ENCODE measurements around the gene RELA. TPM values are rescaled to one million over a fixed set of nuclear protein-coding genes. Genes with fewer than 3 reads are reported as not detected.
A peak's percentile ranks its signal among the peaks of the same experiment; 100 is the strongest.

The RELA gene
- total and polyA plus RNA-seq, 2 of the 13 experiments (the other 11 are each of a cell fraction or from before 2014, with no cell fraction given), result 21.4 to 40.5 TPM

DNA sequence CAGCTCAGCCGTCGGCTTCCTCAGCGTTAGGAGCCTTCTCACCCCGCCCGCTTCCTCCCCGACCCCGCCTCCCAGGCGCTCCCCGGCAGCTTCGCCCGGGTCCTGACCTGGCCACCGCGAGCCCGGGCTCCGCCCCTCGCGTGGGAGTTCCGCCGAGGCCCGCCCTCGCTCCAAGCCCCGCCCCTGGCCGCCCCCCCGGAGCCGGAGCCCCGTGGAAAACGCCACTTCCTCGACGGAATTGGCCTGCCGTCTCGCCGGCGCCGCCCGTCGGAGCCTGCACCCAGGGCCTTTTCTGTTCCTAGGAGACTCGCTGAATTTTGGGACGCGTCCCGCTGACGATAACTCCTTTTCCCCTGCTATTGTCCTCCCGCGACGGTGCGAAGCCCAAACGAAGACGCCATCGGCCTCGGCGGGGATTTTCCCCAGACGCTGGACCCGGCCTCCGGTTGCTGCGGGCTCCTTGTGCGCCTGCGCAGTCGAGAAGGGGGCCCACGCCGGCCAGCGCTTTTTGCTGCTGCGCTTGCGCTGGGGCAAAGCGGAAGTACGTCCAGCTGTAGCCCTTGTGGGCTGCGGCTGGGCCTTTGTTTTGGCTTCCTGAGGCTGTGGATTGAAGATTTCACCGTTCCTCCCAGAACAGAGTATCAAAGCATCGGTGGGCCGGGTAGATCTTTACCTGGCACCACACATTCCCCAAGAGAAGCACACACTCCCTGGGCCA lies 10.0 kb downstream of the RELA start (continued):
- TF ChIP-seq ZNF609 (CRISPR knock-in tag; IDR thresholded peaks at IDR 0.05; ENCODE audit: borderline replicate concordance) (0 out of 2 replicates have a peak, but pooled peaks have one; percentile 28), MEIS1 (CRISPR knock-in tag; IDR thresholded peaks at IDR 0.05; ENCODE audit: borderline replicate concordance) (0 out of 2 replicates have a peak, but pooled peaks have one; percentile 34), ZNF430 (CRISPR knock-in tag; IDR thresholded peaks at IDR 0.05) (peak; percentile 84; the same call in 1 of the 2 replicates), ZFP82 (CRISPR knock-in tag; IDR thresholded peaks at IDR 0.05; ENCODE audit: borderline replicate concordance) (peak; percentile 90; the same call in 1 of the 2 replicates), MLXIP (CRISPR knock-in tag; IDR thresholded peaks at IDR 0.05; ENCODE audit: borderline replicate concordance) (no peak), ZNF75D (CRISPR knock-in tag; IDR thresholded peaks at IDR 0.05; ENCODE audit: borderline replicate concordance) (no peak), CENPT (CRISPR knock-in tag; IDR thresholded peaks at IDR 0.05; ENCODE audit: low read depth) (peak; percentile 40; the same call in 1 of the 2 replicates), ARHGAP35 (CRISPR knock-in tag; IDR thresholded peaks at IDR 0.05; ENCODE audit: borderline replicate concordance) (peak; percentile 63; the same call in 1 of the 2 replicates), ZNF639 (CRISPR knock-in tag; conservative IDR thresholded peaks at IDR 0.05) (peak; percentile 53; the same call in 1 of the 2 replicates), NONO (IDR thresholded peaks at IDR 0.05) (no peak), NONO (CRISPR knock-in tag; conservative IDR thresholded peaks at IDR 0.05) (peak; percentile 70), ZNF605 (CRISPR knock-in tag; IDR thresholded peaks at IDR 0.05) (peak; percentile 85; the same call in 1 of the 2 replicates), SAP130 (CRISPR knock-in tag; IDR thresholded peaks at IDR 0.05; ENCODE audit: low read depth) (peak; percentile 65), SSRP1 (CRISPR knock-in tag; IDR thresholded peaks at IDR 0.05) (0 out of 2 replicates have a peak, but pooled peaks have one; percentile 55)
- TF ChIP-seq, protein P1, sequence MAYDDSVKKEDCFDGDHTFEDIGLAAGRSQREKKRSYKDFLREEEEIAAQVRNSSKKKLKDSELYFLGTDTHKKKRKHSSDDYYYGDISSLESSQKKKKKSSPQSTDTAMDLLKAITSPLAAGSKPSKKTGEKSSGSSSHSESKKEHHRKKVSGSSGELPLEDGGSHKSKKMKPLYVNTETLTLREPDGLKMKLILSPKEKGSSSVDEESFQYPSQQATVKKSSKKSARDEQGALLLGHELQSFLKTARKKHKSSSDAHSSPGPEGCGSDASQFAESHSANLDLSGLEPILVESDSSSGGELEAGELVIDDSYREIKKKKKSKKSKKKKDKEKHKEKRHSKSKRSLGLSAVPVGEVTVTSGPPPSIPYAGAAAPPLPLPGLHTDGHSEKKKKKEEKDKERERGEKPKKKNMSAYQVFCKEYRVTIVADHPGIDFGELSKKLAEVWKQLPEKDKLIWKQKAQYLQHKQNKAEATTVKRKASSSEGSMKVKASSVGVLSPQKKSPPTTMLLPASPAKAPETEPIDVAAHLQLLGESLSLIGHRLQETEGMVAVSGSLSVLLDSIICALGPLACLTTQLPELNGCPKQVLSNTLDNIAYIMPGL (CRISPR knock-in tag; IDR thresholded peaks at IDR 0.05; ENCODE audit: borderline replicate concordance in 1 of 2, low read depth in 1 of 2), result peak; percentile 34 to 82; a peak in 3 of 4 replicates

All from HepG2 (cell line).